Endothelial cell (in vitro differentiated cells): ENCODE results near the gene CACNA1C. TPM values are rescaled to one million over a fixed set of nuclear protein-coding genes. Genes with fewer than 3 reads are reported as not detected.

Source experiments
- DNase-seq: peaks from one replicate; pipeline ENCODE4 v3.0.0; 2021; ENCODE audit warnings: low spot score
- H3K27ac Mint-ChIP-seq: one replicate; pipeline ENCODE4 v1.8.0; 2021; ENCODE audit warnings: mixed read lengths, inconsistent platforms; ENCODE audit not compliant: unreplicated experiment
- H3K27me3 Mint-ChIP-seq: one replicate; pipeline ENCODE4 v1.8.0; 2021; ENCODE audit warnings: mild to moderate bottlenecking, moderate library complexity, mixed read lengths, inconsistent platforms; ENCODE audit not compliant: unreplicated experiment
- H3K36me3 Mint-ChIP-seq: one replicate; pipeline ENCODE4 v1.8.0; 2021; ENCODE audit warnings: mild to moderate bottlenecking, low read depth, mixed read lengths, inconsistent platforms; ENCODE audit not compliant: unreplicated experiment
- H3K4me1 Mint-ChIP-seq: one replicate; pipeline ENCODE4 v1.8.0; 2021; ENCODE audit warnings: mild to moderate bottlenecking, mixed read lengths, inconsistent platforms; ENCODE audit not compliant: unreplicated experiment
- H3K4me3 Mint-ChIP-seq: one replicate; pipeline ENCODE4 v1.8.0; 2021; ENCODE audit warnings: mild to moderate bottlenecking, mixed read lengths, inconsistent platforms; ENCODE audit not compliant: unreplicated experiment
- H3K9me3 Mint-ChIP-seq: one replicate; pipeline ENCODE4 v1.8.0; 2021; ENCODE audit warnings: mixed read lengths, inconsistent platforms; ENCODE audit not compliant: unreplicated experiment
- CTCF ChIP-seq: fragments of 200-600 bp; sonication (generic); IDR thresholded peaks from one replicate; pipeline ENCODE4 v1.5.0; 2021; ENCODE audit warnings: antibody characterized with exemption; ENCODE audit not compliant: unreplicated experiment
- total RNA-seq: library from RNA; stranded (reverse); fragmentation: NEBNext Ultra II Directional; extraction: Animal tissue kit (Norgen Biotek cat#: 25700); gene quantifications from one replicate; pipeline ENCODE4 v1.2.1, GENCODE V29; 2021; ENCODE audit not compliant: unreplicated experiment

Gene CACNA1C
- total RNA-seq, 1 donor from 2014 or later, result 11.1 TPM

DNA sequence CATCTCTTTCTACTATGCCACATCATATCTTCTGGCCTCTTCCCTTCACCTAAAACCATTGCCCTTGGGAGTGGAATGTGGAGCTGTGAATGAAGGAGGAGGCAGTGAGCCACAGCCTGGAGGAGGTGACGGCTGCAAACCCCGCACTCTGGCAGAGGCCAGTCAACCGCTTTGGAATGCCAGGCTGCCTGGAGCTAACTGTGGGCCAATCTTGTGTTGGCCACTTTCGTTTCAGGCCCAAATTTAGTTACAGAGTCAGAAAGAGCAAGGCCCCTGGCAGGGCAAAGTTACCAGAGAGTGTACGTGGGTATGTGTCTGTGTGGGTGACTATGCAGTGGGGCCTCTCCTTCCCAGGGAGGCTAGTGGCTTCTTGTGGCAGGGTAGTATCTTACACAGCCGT lies 40.1 kb downstream of the CACNA1C start:
- H3K36me3 Mint-ChIP-seq, result no peaks in the 10 kb centered on the region
- no peaks in the 10 kb centered on the region for H3K9me3 Mint-ChIP-seq
- peaks cover 2% of the 10 kb centered on the region for H3K4me1 Mint-ChIP-seq
- DNase-seq, result no peak
- H3K27me3 Mint-ChIP-seq, result no peaks in the 10 kb centered on the region
- H3K4me3 Mint-ChIP-seq, result no peak overlapping the region
- H3K27ac Mint-ChIP-seq, result no peak overlapping the region
- no peak for TF ChIP-seq CTCF

DNA sequence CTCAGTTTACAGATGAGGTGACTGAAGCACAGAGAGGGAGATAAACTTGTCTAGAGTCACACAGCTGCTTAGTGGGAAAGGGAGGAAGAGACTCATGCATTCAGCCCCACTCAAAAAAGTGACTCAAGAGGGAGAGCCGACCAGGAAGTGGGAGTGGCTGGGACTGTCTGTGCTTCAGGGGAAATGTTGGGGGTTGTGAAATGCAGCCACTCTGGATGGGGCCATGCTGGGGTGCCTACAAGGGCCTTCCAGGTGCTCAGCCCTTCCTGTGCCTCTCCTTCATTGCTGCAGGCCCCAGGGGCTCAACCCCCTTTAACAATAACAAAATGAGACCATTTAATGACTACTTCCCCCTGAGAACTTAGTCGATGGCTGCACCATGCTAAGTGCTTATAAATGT lies 41.8 kb downstream of the CACNA1C start:
- Mint-ChIP-seq H3K27me3 (no peaks in the 10 kb centered on the region), H3K4me3 (no peak overlapping the region), H3K36me3 (no peaks in the 10 kb centered on the region), H3K9me3 (no peaks in the 10 kb centered on the region), H3K27ac (no peak overlapping the region), H3K4me1 (peaks cover 2% of the 10 kb centered on the region)
- TF ChIP-seq CTCF, result no peak
- no peak for DNase-seq

- H3K4me3 Mint-ChIP-seq, result no peak overlapping the region
- TF ChIP-seq CTCF, result no peak
- no peaks in the 10 kb centered on the region for H3K36me3 Mint-ChIP-seq
- no peak overlapping the region for H3K27ac Mint-ChIP-seq
- peaks cover 2% of the 10 kb centered on the region for H3K4me1 Mint-ChIP-seq
- no peaks in the 10 kb centered on the region for H3K9me3 Mint-ChIP-seq
- DNase-seq, result no peak
- no peaks in the 10 kb centered on the region for H3K27me3 Mint-ChIP-seq
These were observed 43.1 kb downstream of the CACNA1C start for GRCh38 chr12:2095878-2096277.

- H3K9me3 Mint-ChIP-seq, result no peaks in the 10 kb centered on the region
- H3K4me1 Mint-ChIP-seq, result peaks cover 2% of the 10 kb centered on the region
- H3K27ac Mint-ChIP-seq, result no peak overlapping the region
- H3K36me3 Mint-ChIP-seq, result no peaks in the 10 kb centered on the region
- no peak overlapping the region for H3K4me3 Mint-ChIP-seq
- no peaks in the 10 kb centered on the region for H3K27me3 Mint-ChIP-seq
- TF ChIP-seq CTCF, result no peak
- DNase-seq, result no peak
These were observed 44.8 kb downstream of the CACNA1C start for GRCh38 chr12:2097617-2098016.

- no peak for DNase-seq
- Mint-ChIP-seq H3K27ac (no peak overlapping the region), H3K27me3 (no peaks in the 10 kb centered on the region), H3K4me3 (no peak overlapping the region), H3K4me1 (peaks cover 2% of the 10 kb centered on the region), H3K9me3 (no peaks in the 10 kb centered on the region), H3K36me3 (no peaks in the 10 kb centered on the region)
- TF ChIP-seq CTCF, result no peak
These were observed 46.1 kb downstream of the CACNA1C start for GRCh38 chr12:2098852-2099251.
